H9 (cell line): ENCODE results near the gene EVL. TPM values are rescaled to one million over a fixed set of nuclear protein-coding genes. Genes with fewer than 3 reads are reported as not detected.

Experiments used
- DNase-seq: peaks from one replicate; pipeline ENCODE4 v3.0.0-alpha.2; 2017
- H2AFZ ChIP-seq: one replicate; pipeline ENCODE4 v1.6.1; 2013; ENCODE audit warnings: mild to moderate bottlenecking, low read length, control low read depth, moderate library complexity
- H2AK5ac ChIP-seq: 2 replicates; pipeline ENCODE4 v1.6.1; 2013; ENCODE audit warnings: low read length, control low read depth, mixed read lengths; ENCODE audit not compliant: insufficient read length
- H2BK120ac ChIP-seq: one replicate; pipeline ENCODE4 v1.6.1; 2013; ENCODE audit warnings: low read depth, mild to moderate bottlenecking, low read length, control low read depth, inconsistent platforms; ENCODE audit not compliant: poor library complexity, severe bottlenecking
- H2BK12ac ChIP-seq: 2 replicates; pipeline ENCODE4 v1.6.1; 2013; ENCODE audit warnings: low read length, control low read depth, mixed read lengths, low read depth; ENCODE audit not compliant: insufficient read length
- H2BK15ac ChIP-seq: 2 replicates; pipeline ENCODE4 v1.6.1; 2013; ENCODE audit warnings: low read depth, low read length, control low read depth
- H2BK20ac ChIP-seq: one replicate; pipeline ENCODE4 v1.6.1; 2013; ENCODE audit warnings: low read depth, mild to moderate bottlenecking, low read length, control low read depth, inconsistent platforms; ENCODE audit not compliant: poor library complexity, severe bottlenecking
- H2BK5ac ChIP-seq: 2 replicates; pipeline ENCODE4 v1.6.1; 2013; ENCODE audit warnings: low read length, control low read depth, mixed read lengths; ENCODE audit not compliant: insufficient read length
- H3K14ac ChIP-seq: 2 replicates; pipeline ENCODE4 v1.6.1; 2013; ENCODE audit warnings: low read length, control low read depth; ENCODE audit not compliant: insufficient read depth
- H3K18ac ChIP-seq: 2 replicates; pipeline ENCODE4 v1.6.1; 2013; ENCODE audit warnings: low read depth, mild to moderate bottlenecking, mixed read lengths, low read length, control low read depth; ENCODE audit not compliant: insufficient read length
- H3K23ac ChIP-seq: 2 replicates; pipeline ENCODE4 v1.6.1; 2013; ENCODE audit warnings: low read length, control low read depth, mixed read lengths, low read depth; ENCODE audit not compliant: insufficient read length
- H3K23me2 ChIP-seq: 2 replicates; pipeline ENCODE4 v1.6.1; 2013; ENCODE audit warnings: low read depth, mild to moderate bottlenecking, mixed read lengths, low read length, control low read depth; ENCODE audit not compliant: insufficient read length, poor library complexity, severe bottlenecking
- H3K27ac ChIP-seq: 2 replicates; pipeline ENCODE4 v1.5.1; 2013; ENCODE audit warnings: low read length, control low read depth, mixed read lengths, low read depth; ENCODE audit not compliant: insufficient read length
- H3K27me3 ChIP-seq: 2 replicates; pipeline ENCODE4 v1.6.1; 2013; ENCODE audit warnings: low read length, control low read depth, inconsistent platforms; ENCODE audit not compliant: insufficient read depth
- H3K4ac ChIP-seq: 2 replicates; pipeline ENCODE4 v1.6.1; 2013; ENCODE audit warnings: low read depth, mild to moderate bottlenecking, control low read depth, inconsistent platforms, low read length, moderate library complexity
- H3K4me1 ChIP-seq: 2 replicates; pipeline ENCODE4 v1.6.1; 2013; ENCODE audit warnings: low read length, control low read depth, inconsistent platforms; ENCODE audit not compliant: insufficient read depth
- H3K4me2 ChIP-seq: 2 replicates; pipeline ENCODE4 v1.6.1; 2013; ENCODE audit warnings: low read length, control low read depth, mixed read lengths; ENCODE audit not compliant: insufficient read length, insufficient read depth
- H3K56ac ChIP-seq: 2 replicates; pipeline ENCODE4 v1.6.1; 2013; ENCODE audit warnings: low read depth, mild to moderate bottlenecking, mixed read lengths, low read length, control low read depth; ENCODE audit not compliant: insufficient read length
- H3K79me1 ChIP-seq: 2 replicates; pipeline ENCODE4 v1.6.1; 2013; ENCODE audit warnings: low read depth, mild to moderate bottlenecking, moderate library complexity, low read length, control low read depth, inconsistent platforms; ENCODE audit not compliant: insufficient read depth, poor library complexity, severe bottlenecking
- H3K79me2 ChIP-seq: 2 replicates; pipeline ENCODE4 v1.6.1; 2013; ENCODE audit warnings: low read length, control low read depth, inconsistent platforms; ENCODE audit not compliant: insufficient read depth
- H3K9ac ChIP-seq: 2 replicates; pipeline ENCODE4 v1.6.1; 2013; ENCODE audit warnings: low read length, control low read depth, mixed read lengths; ENCODE audit not compliant: insufficient read length; ENCODE audit errors: extremely low read depth
- H3K9me3 ChIP-seq: one replicate; pipeline ENCODE4 v1.6.1; 2013; ENCODE audit warnings: low read depth, low read length, inconsistent platforms; ENCODE audit not compliant: control insufficient read depth
- H3T11ph ChIP-seq: one replicate; pipeline ENCODE4 v1.6.1; 2013; ENCODE audit warnings: mild to moderate bottlenecking, low read length, control low read depth, inconsistent platforms
- H4K20me1 ChIP-seq: one replicate; pipeline ENCODE4 v1.6.1; 2013; ENCODE audit not compliant: control insufficient read depth, insufficient read length, insufficient read depth
- H4K5ac ChIP-seq: 2 replicates; pipeline ENCODE4 v1.6.1; 2013; ENCODE audit warnings: low read depth, mild to moderate bottlenecking, mixed read lengths, low read length, control low read depth; ENCODE audit not compliant: insufficient read length
- H4K8ac ChIP-seq: replicated peaks from 2 replicates; pipeline ENCODE4 v1.6.1; 2013; ENCODE audit warnings: low read length, control low read depth, mixed read lengths, low read depth; ENCODE audit not compliant: insufficient read length
- H4K91ac ChIP-seq: 2 replicates; pipeline ENCODE4 v1.6.1; 2013; ENCODE audit warnings: low read depth, mild to moderate bottlenecking, moderate library complexity, mixed read lengths, low read length, control low read depth; ENCODE audit not compliant: insufficient read length
- H3K27ac Mint-ChIP-seq, 3 experiments: 2 replicates in 2 of 3; 3 replicates in 1 of 3; pipeline ENCODE4 v1.8.0; 2020 to 2021; ENCODE audit warnings: mixed read lengths in 3 of 3, mild to moderate bottlenecking in 1 of 3, moderate library complexity in 1 of 3
- H3K27me3 Mint-ChIP-seq: 2 replicates; pipeline ENCODE4 v1.8.0; 2021; ENCODE audit warnings: low read depth, mild to moderate bottlenecking, moderate library complexity, mixed read lengths
- H3K36me3 Mint-ChIP-seq, 3 experiments: 2 replicates in 2 of 3; 3 replicates in 1 of 3; pipeline ENCODE4 v1.8.0; 2020 to 2021; ENCODE audit warnings: low read depth in 3 of 3, mixed read lengths in 3 of 3; ENCODE audit not compliant: insufficient read depth in 1 of 3
- H3K4me1 Mint-ChIP-seq, 2 experiments: 2 replicates each; pipeline ENCODE4 v1.8.0; 2020; ENCODE audit warnings: mixed read lengths in 2 of 2
- H3K4me3 Mint-ChIP-seq, 2 experiments: 2 replicates in 1 of 2; 3 replicates in 1 of 2; pipeline ENCODE4 v1.8.0; 2020 to 2021; ENCODE audit warnings: mild to moderate bottlenecking in 2 of 2, mixed read lengths in 2 of 2, moderate library complexity in 1 of 2
- H3K9me3 Mint-ChIP-seq, 2 experiments: 2 replicates in 1 of 2; 3 replicates in 1 of 2; pipeline ENCODE4 v1.8.0; 2020; ENCODE audit warnings: mild to moderate bottlenecking in 2 of 2, mixed read lengths in 2 of 2, moderate library complexity in 1 of 2
- WGBS: extraction: QIAGEN DNeasy Blood & Tissue Kit; methylation state at CpG from one replicate; pipeline ENCODE4 v1.1.7; 2013; ENCODE audit warnings: missing lambda C conversion rate, low lambda C conversion rate, mixed read lengths; ENCODE audit not compliant: insufficient read length; ENCODE audit errors: extremely low coverage; 5-methylcytosine and 5-hydroxymethylcytosine counted together
- total RNA-seq: library from RNA; stranded (reverse); gene quantifications from 2 replicates; pipeline ENCODE4 v1.2.1, GENCODE V29; 2021
- TF ChIP-seq, protein P1 (sequence below): fragments of 200-600 bp; sonication (generic); conservative IDR thresholded peaks from 3 replicates; pipeline ENCODE4 v1.8.0; 2021; ENCODE audit warnings: antibody characterized with exemption, mild to moderate bottlenecking

Gene EVL
- total RNA-seq, 1 experiment from 2014 or later, result 53.2 TPM

DNA sequence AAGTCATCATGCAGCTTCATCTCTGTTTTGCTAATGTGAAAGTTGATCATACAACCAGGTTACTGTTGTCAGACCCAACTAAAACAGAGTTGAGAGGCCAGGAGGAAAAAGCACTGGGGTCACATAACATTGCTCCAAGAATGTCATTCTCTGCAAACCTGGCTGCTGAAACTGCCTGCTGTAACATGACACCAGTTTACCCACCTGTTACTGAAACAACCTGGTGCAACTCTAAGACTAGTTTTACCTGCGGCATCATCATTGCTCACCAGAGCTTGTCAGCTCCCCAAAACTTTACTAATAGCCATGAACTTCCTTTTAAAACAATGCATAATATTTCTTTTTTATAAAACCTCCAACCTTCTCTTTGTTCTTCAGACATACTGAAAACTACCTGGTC, 124.9 kb downstream of the EVL start:
- H3K9me3 ChIP-seq, result no peaks in the 10 kb centered on the region
- no peak overlapping the region for H2AFZ ChIP-seq
- H2BK20ac ChIP-seq, result no peak overlapping the region
- Mint-ChIP-seq H3K9me3 (peaks cover 5 to 6% of the 10 kb centered on the region in 2 experiments; a peak in 3 of 5 replicates), H3K4me3 (no peak overlapping the region), H3K4me1 (peaks cover 10 to 14% of the 10 kb centered on the region in 2 experiments), H3K27me3 (no peaks in the 10 kb centered on the region; the same call in 1 of the 2 replicates), H3K36me3 (peaks cover 0 to 5% (median 0%) of the 10 kb centered on the region in 3 experiments; a peak in 1 of 7 replicates), H3K27ac (no peak overlapping the region)
- H3K4me1 ChIP-seq, result no peaks in the 10 kb centered on the region; the same call in 1 of the 2 replicates
- no peaks in the 10 kb centered on the region for H3K79me2 ChIP-seq
- no peak overlapping the region for H3K14ac ChIP-seq
- no peak overlapping the region for H2BK5ac ChIP-seq
- H2AK5ac ChIP-seq, result no peak overlapping the region
- H2BK12ac ChIP-seq, result no peak overlapping the region
- TF ChIP-seq, protein P1, sequence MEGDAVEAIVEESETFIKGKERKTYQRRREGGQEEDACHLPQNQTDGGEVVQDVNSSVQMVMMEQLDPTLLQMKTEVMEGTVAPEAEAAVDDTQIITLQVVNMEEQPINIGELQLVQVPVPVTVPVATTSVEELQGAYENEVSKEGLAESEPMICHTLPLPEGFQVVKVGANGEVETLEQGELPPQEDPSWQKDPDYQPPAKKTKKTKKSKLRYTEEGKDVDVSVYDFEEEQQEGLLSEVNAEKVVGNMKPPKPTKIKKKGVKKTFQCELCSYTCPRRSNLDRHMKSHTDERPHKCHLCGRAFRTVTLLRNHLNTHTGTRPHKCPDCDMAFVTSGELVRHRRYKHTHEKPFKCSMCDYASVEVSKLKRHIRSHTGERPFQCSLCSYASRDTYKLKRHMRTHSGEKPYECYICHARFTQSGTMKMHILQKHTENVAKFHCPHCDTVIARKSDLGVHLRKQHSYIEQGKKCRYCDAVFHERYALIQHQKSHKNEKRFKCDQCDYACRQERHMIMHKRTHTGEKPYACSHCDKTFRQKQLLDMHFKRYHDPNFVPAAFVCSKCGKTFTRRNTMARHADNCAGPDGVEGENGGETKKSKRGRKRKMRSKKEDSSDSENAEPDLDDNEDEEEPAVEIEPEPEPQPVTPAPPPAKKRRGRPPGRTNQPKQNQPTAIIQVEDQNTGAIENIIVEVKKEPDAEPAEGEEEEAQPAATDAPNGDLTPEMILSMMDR, result no peak
- no CpG with 5 or more reads among the region's 1 CpG for WGBS
- no peak overlapping the region for H3K27ac ChIP-seq
- no peaks in the 10 kb centered on the region for H3K79me1 ChIP-seq
- no peak overlapping the region for H2BK15ac ChIP-seq
- H3K4me2 ChIP-seq, result no peak overlapping the region
- H4K20me1 ChIP-seq, result no peaks in the 10 kb centered on the region
- H4K8ac ChIP-seq, result no peak overlapping the region
- H3K23ac ChIP-seq, result no peak overlapping the region
- H4K5ac ChIP-seq, result no peak overlapping the region
- no peak overlapping the region for H3K56ac ChIP-seq
- H3K23me2 ChIP-seq, result no peaks in the 10 kb centered on the region
- no peak overlapping the region for H3T11ph ChIP-seq
- no peak for DNase-seq
- no peak overlapping the region for H3K18ac ChIP-seq
- H2BK120ac ChIP-seq, result no peak overlapping the region
- H3K27me3 ChIP-seq, result no peaks in the 10 kb centered on the region
- H4K91ac ChIP-seq, result no peak overlapping the region
- no peak overlapping the region for H3K4ac ChIP-seq
- H3K9ac ChIP-seq, result no peak overlapping the region
